DND-41 (cell line): Measurements from ENCODE around the gene WNK2.

Experiments
- CTCF ChIP-seq: IDR thresholded peaks from 2 replicates; pipeline ENCODE4 v1.5.1; 2012; ENCODE audit warnings: borderline replicate concordance, low read length, moderate library complexity, mild to moderate bottlenecking; ENCODE audit not compliant: poor library complexity, severe bottlenecking; ENCODE audit errors: extremely low read depth
- EZH2 ChIP-seq: IDR thresholded peaks from 3 replicates; pipeline ENCODE4 v1.6.1; 2012; ENCODE audit warnings: borderline replicate concordance, low read depth, mild to moderate bottlenecking, moderate library complexity, low read length, inconsistent platforms; ENCODE audit not compliant: severe bottlenecking

- TF ChIP-seq CTCF (no peak), EZH2 (no peak)
Observed at GRCh38 chr9:93225417-93225816, 41.5 kb downstream of the WNK2 start.
